BLaER1 treated with 17β-estradiol and CSF1 and Interleukin-3, amounts not matched to agents 10 nM and 100 nM (cell line): Measurements from ENCODE around the gene TMEM145.
"Not testable (repeated sequence)": the region's sequence is repeated elsewhere in the genome, so short reads cannot be mapped to it uniquely, and the experiment has no call there.

Experiments
- H3K27ac ChIP-seq, 11 experiments: shearing (Covaris generic); formaldehyde crosslinking; 2 replicates each; pipeline ENCODE4 v1.8.1; 2022
- H3K27me3 ChIP-seq, 11 experiments: shearing (Covaris generic); formaldehyde crosslinking; 2 replicates each; pipeline ENCODE4 v1.8.1; 2022
- H3K36me3 ChIP-seq, 11 experiments: shearing (Covaris generic); formaldehyde crosslinking; 2 replicates each; pipeline ENCODE4 v1.8.1; 2022
- H3K4me1 ChIP-seq, 10 experiments: shearing (Covaris generic); formaldehyde crosslinking; 2 replicates each; pipeline ENCODE4 v1.8.1; 2022
- H3K4me2 ChIP-seq, 11 experiments: shearing (Covaris generic); formaldehyde crosslinking; 2 replicates each; pipeline ENCODE4 v1.8.1; 2022
- H3K4me3 ChIP-seq, 10 experiments: shearing (Covaris generic); formaldehyde crosslinking; 2 replicates each; pipeline ENCODE4 v1.8.1; 2022
- H3K9ac ChIP-seq, 11 experiments: shearing (Covaris generic); formaldehyde crosslinking; 2 replicates each; pipeline ENCODE4 v1.8.1; 2022
- H3K9me3 ChIP-seq, 11 experiments: shearing (Covaris generic); formaldehyde crosslinking; replicated peaks in 1 of 11; 2 replicates each; pipeline ENCODE4 v1.8.1; 2022
- H4K20me1 ChIP-seq, 11 experiments: shearing (Covaris generic); formaldehyde crosslinking; 2 replicates each; pipeline ENCODE4 v1.8.1; 2022
- Cebpa-rat ChIP-seq, 11 experiments: shearing (Covaris generic); IDR thresholded peaks; 2 replicates each; pipeline ENCODE4 v1.8.1; 2022

The TMEM145 gene

DNA sequence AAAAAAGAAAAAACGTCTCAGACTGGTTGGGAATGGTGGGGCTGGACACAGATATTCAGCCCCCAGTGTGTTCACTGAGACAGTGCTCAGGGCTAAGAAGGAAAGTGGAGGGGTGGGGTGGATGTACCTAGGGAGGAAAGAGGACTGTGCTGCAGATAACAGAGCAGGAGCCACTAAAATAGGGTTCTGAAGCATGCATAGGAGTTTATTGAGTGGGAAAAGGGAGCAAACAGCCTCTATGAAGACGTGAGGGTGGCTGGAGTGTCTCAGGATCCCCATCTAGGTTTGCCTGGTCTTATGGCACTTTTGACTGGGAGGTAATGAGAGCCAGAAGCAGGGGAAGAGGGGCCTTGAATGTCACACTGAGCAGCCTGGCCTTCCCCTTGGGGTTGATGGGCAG, 15.7 kb downstream of the TMEM145 start:
- Histone ChIP-seq H3K9me3 (no peaks in the 10 kb centered on the region), H3K27me3 (peaks cover 12 to 13% (median 13%) of the 10 kb centered on the region in 11 experiments), H3K4me3 (no peak overlapping the region), H3K4me2 (0 out of 22 replicates have a peak overlapping the region, but pooled peaks of 2 of the 11 experiments have one; percentile 95 to 99), H3K4me1 (peaks cover 21 to 45% (median 32%) of the 10 kb centered on the region in 10 experiments), H3K9ac (peak overlapping the region in 1 of 11 experiments; percentile 87; a peak in 1 of 22 replicates), H4K20me1 (peaks cover 4 to 77% (median 47%) of the 10 kb centered on the region in 11 experiments; a peak in 18 of 22 replicates), H3K36me3 (peaks cover 0 to 17% (median 0%) of the 10 kb centered on the region in 11 experiments; a peak in 6 of 22 replicates), H3K27ac (no peak overlapping the region)
- no peak for TF ChIP-seq Cebpa-rat (IDR thresholded peaks at IDR 0.05)

GRCh38 chr19:42330241-42330711, 17.2 kb downstream of the TMEM145 start:
- no peaks in the 10 kb centered on the region for H3K9me3 ChIP-seq
- H4K20me1 ChIP-seq = peaks cover 4 to 82% (median 55%) of the 10 kb centered on the region in 11 experiments; a peak in 18 of 22 replicates
- H3K4me2 ChIP-seq = no peak overlapping the region
- H3K4me3 ChIP-seq = no peak overlapping the region
- peaks cover 0 to 25% (median 5%) of the 10 kb centered on the region in 11 experiments; a peak in 8 of 22 replicates for H3K36me3 ChIP-seq
- no peaks in the 10 kb centered on the region for H3K27me3 ChIP-seq
- TF ChIP-seq Cebpa-rat (IDR thresholded peaks at IDR 0.05) = no peak
- no peak overlapping the region for H3K27ac ChIP-seq
- H3K9ac ChIP-seq = no peak overlapping the region
- H3K4me1 ChIP-seq = peaks cover 21 to 39% (median 30%) of the 10 kb centered on the region in 10 experiments

DNA sequence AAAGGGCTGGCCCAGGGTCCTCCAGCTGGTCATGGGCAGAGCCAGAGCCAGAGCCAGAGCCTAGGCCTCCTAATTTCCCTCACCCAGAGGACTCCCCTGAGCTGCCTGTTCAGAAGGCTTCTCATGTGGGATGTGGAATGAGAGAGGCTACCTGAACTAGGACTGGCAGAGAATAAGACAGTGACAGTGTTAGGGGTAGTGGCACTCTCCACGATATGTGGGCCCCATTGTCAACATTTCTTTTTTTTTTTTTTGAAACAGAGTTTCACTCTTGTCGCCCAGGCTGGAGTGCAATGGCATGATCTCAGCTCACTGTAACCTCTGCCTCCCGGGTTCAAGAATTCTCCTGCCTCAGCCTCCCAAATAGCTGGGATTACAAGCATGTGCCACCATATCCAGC, 18.2 kb downstream of the TMEM145 start:
- H3K27me3 ChIP-seq, H3K27ac ChIP-seq, H3K4me3 ChIP-seq, H3K9ac ChIP-seq, H3K4me2 ChIP-seq, H3K9me3 ChIP-seq: not testable (repeated sequence)
- Histone ChIP-seq H3K36me3 (peaks cover 7 to 33% (median 10%) of the 10 kb centered on the region in 11 experiments; a peak in 21 of 22 replicates), H4K20me1 (peaks cover 4 to 85% (median 58%) of the 10 kb centered on the region in 11 experiments; a peak in 18 of 22 replicates), H3K4me1 (peaks cover 19 to 35% (median 27%) of the 10 kb centered on the region in 10 experiments)

DNA sequence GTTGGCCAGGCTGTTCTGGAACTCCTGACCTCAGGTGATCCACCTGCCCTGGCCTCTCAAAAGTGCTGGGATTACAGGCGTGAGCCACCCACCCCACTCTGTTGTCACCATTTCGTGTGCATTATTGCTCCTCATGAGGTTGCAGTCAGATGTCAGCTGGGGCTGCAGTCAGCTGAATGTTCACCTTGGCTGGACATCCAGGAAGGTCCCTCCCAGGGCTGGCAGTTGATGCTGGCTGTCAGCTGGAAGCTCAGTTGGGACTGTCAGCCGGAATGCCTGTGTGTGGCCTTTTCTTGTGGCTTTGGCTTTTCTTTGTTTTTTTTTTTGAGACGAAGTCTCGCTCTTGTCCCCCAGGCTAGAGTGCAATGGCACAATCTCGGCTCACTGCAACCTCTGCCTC, 18.9 kb downstream of the TMEM145 start:
- TF ChIP-seq Cebpa-rat (IDR thresholded peaks at IDR 0.05) = no peak

DNA sequence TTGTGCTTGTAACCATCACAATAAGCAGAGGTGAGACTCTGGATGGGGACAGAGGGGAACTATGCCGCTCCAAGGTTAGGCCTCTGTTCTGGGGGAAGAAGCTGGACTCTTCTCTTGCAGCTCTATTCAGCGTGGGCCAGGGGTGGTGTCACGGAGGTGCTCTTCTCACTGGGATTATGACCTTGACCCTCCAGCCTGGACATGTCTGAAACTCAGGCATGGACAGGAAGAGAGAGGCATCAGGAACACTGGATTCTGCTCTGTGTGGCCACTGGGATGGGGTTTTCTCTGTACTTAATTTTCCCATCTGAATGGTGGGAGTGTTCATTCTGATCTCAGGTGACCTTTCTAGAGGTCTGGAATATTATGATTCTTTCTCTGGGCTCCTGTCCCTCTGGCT, 19.9 kb downstream of the TMEM145 start:
- Histone ChIP-seq H3K4me1 (peaks cover 2 to 18% (median 12%) of the 10 kb centered on the region in 10 experiments; a peak in 15 of 20 replicates), H3K9ac (peak overlapping the region in 2 of 11 experiments; percentile 18 to 23; a peak in 2 of 22 replicates), H3K36me3 (peaks cover 21 to 50% (median 26%) of the 10 kb centered on the region in 11 experiments), H3K27ac (no peak overlapping the region), H4K20me1 (peaks cover 4 to 83% (median 50%) of the 10 kb centered on the region in 11 experiments; a peak in 18 of 22 replicates), H3K27me3 (no peaks in the 10 kb centered on the region), H3K4me2 (no peak overlapping the region), H3K9me3 (no peaks in the 10 kb centered on the region), H3K4me3 (no peak overlapping the region)
- TF ChIP-seq Cebpa-rat (IDR thresholded peaks at IDR 0.05) = no peak

More for the DNA sequence above, 18.9 kb downstream of the TMEM145 start:
- Histone ChIP-seq H3K4me2 (no peak overlapping the region), H3K4me3 (no peak overlapping the region), H3K36me3 (peaks cover 14 to 40% (median 18%) of the 10 kb centered on the region in 11 experiments), H3K4me1 (peaks cover 12 to 27% (median 20%) of the 10 kb centered on the region in 10 experiments; a peak in 19 of 20 replicates), H3K27ac (no peak overlapping the region), H3K27me3 (no peaks in the 10 kb centered on the region), H3K9ac (no peak overlapping the region), H4K20me1 (peaks cover 4 to 92% (median 58%) of the 10 kb centered on the region in 11 experiments; a peak in 18 of 22 replicates), H3K9me3 (no peaks in the 10 kb centered on the region)

GRCh38 chr19:42333975-42334696, 21.0 kb downstream of the TMEM145 start:
- Histone ChIP-seq H3K9me3 (no peaks in the 10 kb centered on the region), H3K4me1 (peaks cover 0 to 13% (median 6%) of the 10 kb centered on the region in 10 experiments; a peak in 8 of 20 replicates), H4K20me1 (peaks cover 4 to 72% (median 43%) of the 10 kb centered on the region in 11 experiments; a peak in 18 of 22 replicates), H3K27me3 (no peaks in the 10 kb centered on the region), H3K9ac (peak overlapping the region in 4 of 11 experiments; percentile 5 to 18 (median 14); a peak in 1 of 22 replicates), H3K36me3 (peaks cover 21 to 58% (median 31%) of the 10 kb centered on the region in 11 experiments), H3K27ac (no peak overlapping the region), H3K4me2 (peak overlapping the region in 2 of 11 experiments; percentile 21 to 28; a peak in 1 of 22 replicates), H3K4me3 (no peak overlapping the region)
- TF ChIP-seq Cebpa-rat (IDR thresholded peaks at IDR 0.05) = no peak

- no peak for TF ChIP-seq Cebpa-rat (IDR thresholded peaks at IDR 0.05)
- H3K4me2 ChIP-seq = no peak overlapping the region; a peak in 1 of 22 replicates
- peak overlapping the region in 1 of 11 experiments; percentile 38; a peak in 1 of 22 replicates for H3K9ac ChIP-seq
- H3K36me3 ChIP-seq = peaks cover 21 to 64% (median 34%) of the 10 kb centered on the region in 11 experiments
- H3K27me3 ChIP-seq = no peaks in the 10 kb centered on the region
- no peak overlapping the region for H3K27ac ChIP-seq
- H4K20me1 ChIP-seq = peaks cover 4 to 67% (median 37%) of the 10 kb centered on the region in 11 experiments; a peak in 18 of 22 replicates
- H3K9me3 ChIP-seq = no peaks in the 10 kb centered on the region
- H3K4me1 ChIP-seq = peaks cover 0 to 13% (median 6%) of the 10 kb centered on the region in 10 experiments; a peak in 8 of 20 replicates
- no peak overlapping the region for H3K4me3 ChIP-seq
These were observed 21.7 kb downstream of the TMEM145 start for GRCh38 chr19:42334697-42335373.

DNA sequence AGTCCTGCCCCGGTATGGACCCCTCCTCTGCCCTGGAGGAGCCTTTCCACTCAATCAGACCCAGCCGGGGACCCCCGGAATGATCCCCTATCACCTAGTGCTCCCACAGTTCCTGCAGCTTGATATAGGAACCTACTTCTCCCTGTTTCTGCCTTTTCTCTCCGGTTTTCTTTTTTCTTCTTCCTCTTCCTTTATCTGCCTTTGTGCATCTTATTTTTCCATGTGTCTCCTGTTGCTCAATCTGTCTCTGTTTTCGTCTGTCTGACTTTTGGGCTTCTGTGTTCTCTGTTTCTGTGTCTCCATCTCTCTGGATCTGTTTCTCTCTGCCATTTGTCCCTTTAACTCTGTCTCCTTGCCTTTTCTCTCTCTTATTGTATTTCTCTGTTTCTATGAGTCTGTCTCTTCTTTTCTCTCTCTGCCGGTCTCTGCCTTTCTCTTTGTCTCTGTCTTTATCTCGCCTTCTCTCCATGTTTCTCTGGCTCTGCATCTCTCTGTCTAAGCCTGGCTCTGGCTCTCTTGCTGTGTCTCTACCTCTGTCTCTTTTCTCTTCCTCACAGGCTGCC, 22.3 kb downstream of the TMEM145 start:
- peaks cover 4 to 61% (median 31%) of the 10 kb centered on the region in 11 experiments; a peak in 18 of 22 replicates for H4K20me1 ChIP-seq
- peak overlapping the region in 4 of 11 experiments; percentile 9 to 38 (median 17); a peak in 1 of 22 replicates for H3K9ac ChIP-seq
- H3K36me3 ChIP-seq = peaks cover 21 to 70% (median 41%) of the 10 kb centered on the region in 11 experiments
- TF ChIP-seq Cebpa-rat (IDR thresholded peaks at IDR 0.05) = no peak
- no peak overlapping the region for H3K4me3 ChIP-seq
- peaks cover 0 to 13% (median 6%) of the 10 kb centered on the region in 10 experiments; a peak in 8 of 20 replicates for H3K4me1 ChIP-seq
- no peak overlapping the region; a peak in 1 of 22 replicates for H3K4me2 ChIP-seq
- H3K9me3 ChIP-seq = no peaks in the 10 kb centered on the region
- H3K27me3 ChIP-seq = no peaks in the 10 kb centered on the region
- H3K27ac ChIP-seq = no peak overlapping the region
